Mammary epithelial cell (primary cell): ENCODE measurements around the gene ESRRA.

Experiments
- EZH2 ChIP-seq: IDR thresholded peaks from 2 replicates; pipeline ENCODE4 v1.6.1; 2012; ENCODE audit warnings: low read length, inconsistent platforms, borderline replicate concordance
- TF ChIP-seq, protein P1 (sequence below), 2 donors: IDR thresholded peaks in 1 of 2; conservative IDR thresholded peaks in 1 of 2; 2 replicates each; pipeline ENCODE4 v1.5.1; 2011 to 2012; ENCODE audit warnings: inconsistent platforms in 2 of 2, low read length in 2 of 2, mild to moderate bottlenecking in 2 of 2, control low read depth in 1 of 2, low read depth in 1 of 2; ENCODE audit not compliant: insufficient read depth in 1 of 2; ENCODE audit errors: extremely low read depth in 1 of 2

GRCh38 chr11:64341851-64342791 lies 36.8 kb downstream of the ESRRA start:
- TF ChIP-seq, protein P1, sequence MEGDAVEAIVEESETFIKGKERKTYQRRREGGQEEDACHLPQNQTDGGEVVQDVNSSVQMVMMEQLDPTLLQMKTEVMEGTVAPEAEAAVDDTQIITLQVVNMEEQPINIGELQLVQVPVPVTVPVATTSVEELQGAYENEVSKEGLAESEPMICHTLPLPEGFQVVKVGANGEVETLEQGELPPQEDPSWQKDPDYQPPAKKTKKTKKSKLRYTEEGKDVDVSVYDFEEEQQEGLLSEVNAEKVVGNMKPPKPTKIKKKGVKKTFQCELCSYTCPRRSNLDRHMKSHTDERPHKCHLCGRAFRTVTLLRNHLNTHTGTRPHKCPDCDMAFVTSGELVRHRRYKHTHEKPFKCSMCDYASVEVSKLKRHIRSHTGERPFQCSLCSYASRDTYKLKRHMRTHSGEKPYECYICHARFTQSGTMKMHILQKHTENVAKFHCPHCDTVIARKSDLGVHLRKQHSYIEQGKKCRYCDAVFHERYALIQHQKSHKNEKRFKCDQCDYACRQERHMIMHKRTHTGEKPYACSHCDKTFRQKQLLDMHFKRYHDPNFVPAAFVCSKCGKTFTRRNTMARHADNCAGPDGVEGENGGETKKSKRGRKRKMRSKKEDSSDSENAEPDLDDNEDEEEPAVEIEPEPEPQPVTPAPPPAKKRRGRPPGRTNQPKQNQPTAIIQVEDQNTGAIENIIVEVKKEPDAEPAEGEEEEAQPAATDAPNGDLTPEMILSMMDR (conservative IDR thresholded peaks at IDR 0.05 in 1 of 2, IDR thresholded peaks at IDR 0.05 in 1 of 2; ENCODE audit: extremely low read depth in 1 of 2, insufficient read depth in 1 of 2, low read depth in 1 of 2, low read length in 2 of 2) = peak; percentile 11 to 64
- TF ChIP-seq EZH2 = no peak
